Activated T-helper 1 cell treated with Interleukin-2 at 50 U/mL for 16 hours (primary cell): ENCODE measurements around the gene SULT2B1.
"Not testable (repeated sequence)": the region's sequence is repeated elsewhere in the genome, so short reads cannot be mapped to it uniquely, and the experiment has no call there.

Source experiments
- DNase-seq: peaks from one replicate; pipeline ENCODE4 v3.0.0-alpha.2; 2020; ENCODE audit warnings: low read depth

The SULT2B1 gene

GRCh38 chr19:48529156-48529555 lies 22.8 kb upstream of the SULT2B1 start:
- DNase-seq: no peak

GRCh38 chr19:48530066-48530720 lies 21.8 kb upstream of the SULT2B1 start:
- no peak for DNase-seq

- DNase-seq: no peak
Measured at GRCh38 chr19:48530770-48531169, 21.2 kb upstream of the SULT2B1 start.

- no peak for DNase-seq
Measured at GRCh38 chr19:48533770-48534169, 18.2 kb upstream of the SULT2B1 start.

- DNase-seq: no peak
Measured at GRCh38 chr19:48537541-48537940, 14.4 kb upstream of the SULT2B1 start.

- DNase-seq: not testable (repeated sequence)
Measured at GRCh38 chr19:48538057-48538456, 13.9 kb upstream of the SULT2B1 start.

GRCh38 chr19:48539503-48540096 lies 12.4 kb upstream of the SULT2B1 start:
- DNase-seq: no peak

- no peak for DNase-seq
Measured at GRCh38 chr19:48540110-48540509, 11.9 kb upstream of the SULT2B1 start.

GRCh38 chr19:48541813-48542212 lies 10.2 kb upstream of the SULT2B1 start:
- no peak for DNase-seq

- no peak for DNase-seq
Measured at GRCh38 chr19:48543121-48543710, 8.8 kb upstream of the SULT2B1 start.

GRCh38 chr19:48544856-48545750 lies 6.9 kb upstream of the SULT2B1 start:
- no peak for DNase-seq

GRCh38 chr19:48547722-48548121 lies 4.2 kb upstream of the SULT2B1 start:
- DNase-seq: no peak

- DNase-seq: no peak
Measured at GRCh38 chr19:48548253-48548911, 3.6 kb upstream of the SULT2B1 start.

GRCh38 chr19:48549380-48549779 lies 2.6 kb upstream of the SULT2B1 start:
- DNase-seq: no peak

GRCh38 chr19:48552406-48553322 lies 692 bp downstream of the SULT2B1 start:
- DNase-seq: no peak

GRCh38 chr19:48553676-48554384 lies 1.9 kb downstream of the SULT2B1 start:
- no peak for DNase-seq

GRCh38 chr19:48554385-48555091 lies 2.6 kb downstream of the SULT2B1 start:
- no peak for DNase-seq

- DNase-seq: no peak
Measured at GRCh38 chr19:48556163-48556562, 4.2 kb downstream of the SULT2B1 start.

GRCh38 chr19:48556825-48557224 lies 4.9 kb downstream of the SULT2B1 start:
- DNase-seq: no peak
